GM23338 (cell line): Measurements from ENCODE around the gene FBXW8. TPM values are rescaled to one million over a fixed set of nuclear protein-coding genes. Genes with fewer than 3 reads are reported as not detected.

Source experiments
- ATAC-seq: fragments of 200-7000 bp; cut with Tn5 transposase; 3 replicates; pipeline ENCODE4 v1.9.1; 2020
- DNase-seq: peaks from one replicate; pipeline ENCODE4 v3.0.0-alpha.2; 2015; ENCODE audit warnings: low spot score
- H2AFZ ChIP-seq: fragments of 200-600 bp; sonication (generic); 2 replicates; pipeline ENCODE4 v1.8.0; 2016; ENCODE audit warnings: antibody characterized with exemption, mild to moderate bottlenecking, moderate library complexity
- H3F3A ChIP-seq: fragments of 200-600 bp; sonication (generic); replicated peaks from 2 replicates; pipeline ENCODE4 v1.8.0; 2017; ENCODE audit warnings: antibody characterized with exemption, mixed run types, low read depth
- H3K27ac ChIP-seq: fragments of 200-600 bp; sonication (generic); 2 replicates; pipeline ENCODE4 v1.6.1; 2016; ENCODE audit warnings: low read depth
- H3K27me3 ChIP-seq: fragments of 200-600 bp; sonication (generic); 2 replicates; pipeline ENCODE4 v1.8.0; 2016; ENCODE audit warnings: mild to moderate bottlenecking, mixed run types, moderate library complexity; ENCODE audit not compliant: insufficient read depth
- H3K36me3 ChIP-seq: fragments of 200-600 bp; sonication (generic); 2 replicates; pipeline ENCODE4 v1.8.0; 2016; ENCODE audit warnings: mild to moderate bottlenecking; ENCODE audit not compliant: insufficient read depth
- H3K4me1 ChIP-seq: fragments of 200-600 bp; sonication (generic); 2 replicates; pipeline ENCODE4 v1.8.0; 2016; ENCODE audit warnings: mild to moderate bottlenecking, moderate library complexity; ENCODE audit not compliant: insufficient read depth
- H3K4me2 ChIP-seq: fragments of 200-600 bp; sonication (generic); 2 replicates; pipeline ENCODE4 v1.7.1; 2017; ENCODE audit warnings: mixed run types
- H3K4me3 ChIP-seq: fragments of 200-600 bp; sonication (generic); 2 replicates; pipeline ENCODE4 v1.6.1; 2016; ENCODE audit warnings: mixed run types
- H3K79me2 ChIP-seq: fragments of 200-600 bp; sonication (generic); replicated peaks from 2 replicates; pipeline ENCODE4 v1.8.0; 2017; ENCODE audit warnings: mild to moderate bottlenecking; ENCODE audit not compliant: insufficient read depth
- H3K9me2 ChIP-seq: fragments of 200-600 bp; sonication (generic); 2 replicates; pipeline ENCODE4 v1.8.0; 2017; ENCODE audit not compliant: insufficient read depth
- H4K20me1 ChIP-seq: fragments of 200-600 bp; sonication (generic); replicated peaks from 2 replicates; pipeline ENCODE4 v1.8.0; 2017; ENCODE audit warnings: mild to moderate bottlenecking; ENCODE audit not compliant: insufficient read depth
- H3K27ac Mint-ChIP-seq: 2 replicates; pipeline ENCODE4 v1.8.0; 2020; ENCODE audit warnings: inconsistent platforms, mild to moderate bottlenecking, moderate library complexity, mixed read lengths
- H3K27me3 Mint-ChIP-seq: 3 replicates; pipeline ENCODE4 v1.8.0; 2022; ENCODE audit warnings: low read depth, mild to moderate bottlenecking, moderate library complexity, mixed read lengths, inconsistent platforms; ENCODE audit not compliant: insufficient read depth, poor library complexity
- H3K36me3 Mint-ChIP-seq: 3 replicates; pipeline ENCODE4 v1.8.0; 2021; ENCODE audit warnings: low read depth, mild to moderate bottlenecking, inconsistent platforms, moderate library complexity, mixed read lengths
- H3K4me1 Mint-ChIP-seq: 3 replicates; pipeline ENCODE4 v1.8.0; 2020; ENCODE audit warnings: mild to moderate bottlenecking, inconsistent platforms, mixed read lengths
- H3K4me3 Mint-ChIP-seq: 3 replicates; pipeline ENCODE4 v1.8.0; 2021; ENCODE audit warnings: moderate library complexity, mild to moderate bottlenecking, inconsistent platforms, mixed read lengths
- H3K9me3 Mint-ChIP-seq: 3 replicates; pipeline ENCODE4 v1.8.0; 2020; ENCODE audit warnings: moderate library complexity, mild to moderate bottlenecking, inconsistent platforms, mixed read lengths
- EZH2 ChIP-seq: fragments of 200-600 bp; sonication (generic); IDR thresholded peaks from one replicate; pipeline ENCODE4 v1.8.0; 2017; ENCODE audit warnings: antibody characterized with exemption, mild to moderate bottlenecking, low read depth; ENCODE audit not compliant: unreplicated experiment
- EZH2phosphoT487 ChIP-seq: fragments of 200-600 bp; sonication (generic); IDR thresholded peaks from one replicate; pipeline ENCODE4 v1.8.1; 2018; ENCODE audit warnings: antibody characterized with exemption; ENCODE audit not compliant: unreplicated experiment
- JUNB ChIP-seq: IDR thresholded peaks from one replicate; pipeline ENCODE4 v1.6.1; 2016; ENCODE audit warnings: antibody characterized with exemption; ENCODE audit not compliant: unreplicated experiment
- STAT1 ChIP-seq: IDR thresholded peaks from one replicate; pipeline ENCODE4 v1.6.1; 2016; ENCODE audit warnings: antibody characterized with exemption; ENCODE audit not compliant: unreplicated experiment
- ZNF114 ChIP-seq: fragments of 250-450 bp; sonication (Bioruptor Pico); IDR thresholded peaks from 2 replicates; pipeline ENCODE4 v1.5.0; 2020; ENCODE audit warnings: mild to moderate bottlenecking, moderate library complexity
- ZNF331 ChIP-seq: fragments of 250-450 bp; sonication (Bioruptor Pico); IDR thresholded peaks from 2 replicates; pipeline ENCODE4 v1.5.0; 2020; ENCODE audit warnings: low read depth, mild to moderate bottlenecking, moderate library complexity
- polyA plus RNA-seq: library from polyadenylated mRNA; unstranded; fragments of >200 nt; fragmentation: Nextera tagmentation; extraction: Ambion mirVana; gene quantifications from 2 replicates; pipeline ENCODE4 v1.2.1, GENCODE V29; 2016
- total RNA-seq: library from RNA; depleted of rRNA; stranded (reverse); fragments of >200 nt; shearing (Covaris generic); gene quantifications from 2 replicates; pipeline ENCODE4 v1.2.3, GENCODE V29; 2014
- TF ChIP-seq, protein P1 (sequence below): IDR thresholded peaks from one replicate; pipeline ENCODE4 v1.6.1; 2018; ENCODE audit warnings: antibody characterized with exemption; ENCODE audit not compliant: unreplicated experiment
- TF ChIP-seq, protein P2 (sequence below): fragments of 250-450 bp; sonication (Bioruptor Pico); IDR thresholded peaks from 2 replicates; pipeline ENCODE4 v1.5.0; 2020; ENCODE audit warnings: mild to moderate bottlenecking, moderate library complexity

The FBXW8 gene
- total and polyA plus RNA-seq, 2 experiments from 2014 or later, result 4.6 to 13.9 TPM

DNA sequence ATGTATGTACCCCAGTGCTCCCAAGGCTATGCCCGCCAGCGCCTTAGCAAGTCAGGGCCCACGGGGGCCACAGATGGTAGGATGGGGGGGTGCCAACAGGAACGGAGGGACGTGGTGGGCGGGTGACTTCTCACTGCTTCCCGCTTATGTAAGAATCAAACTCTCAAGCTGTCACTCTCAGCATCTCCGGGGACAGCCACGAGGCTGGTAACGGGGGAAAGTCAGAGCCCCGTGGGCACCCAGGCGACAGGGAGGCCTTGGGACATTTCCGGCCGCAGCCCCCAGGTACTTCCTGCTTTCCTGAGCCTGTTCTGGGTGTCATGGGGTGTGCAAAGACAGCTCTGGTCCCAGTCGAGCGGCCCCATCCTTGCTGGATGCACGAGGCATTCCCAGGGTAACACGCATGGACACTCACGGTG, 129.2 kb downstream of the FBXW8 start:
- Histone ChIP-seq H3K79me2 (no peaks in the 10 kb centered on the region), H3K27me3 (no peaks in the 10 kb centered on the region), H3F3A (no peaks in the 10 kb centered on the region), H3K4me1 (no peaks in the 10 kb centered on the region), H3K9me2 (no peaks in the 10 kb centered on the region), H3K27ac (no peak overlapping the region), H4K20me1 (no peaks in the 10 kb centered on the region), H3K36me3 (no peaks in the 10 kb centered on the region; the same call in 1 of the 2 replicates), H3K4me3 (no peak overlapping the region), H3K4me2 (no peak overlapping the region), H2AFZ (no peak overlapping the region)
- Mint-ChIP-seq H3K36me3 (no peaks in the 10 kb centered on the region), H3K9me3 (no peaks in the 10 kb centered on the region), H3K27me3 (peaks cover 26% of the 10 kb centered on the region), H3K4me1 (peaks cover 23% of the 10 kb centered on the region), H3K27ac (no peak overlapping the region), H3K4me3 (no peak overlapping the region)
- TF ChIP-seq EZH2phosphoT487 (no peak), ZNF331 (CRISPR knock-in tag) (no peak)
- TF ChIP-seq, protein P1, sequence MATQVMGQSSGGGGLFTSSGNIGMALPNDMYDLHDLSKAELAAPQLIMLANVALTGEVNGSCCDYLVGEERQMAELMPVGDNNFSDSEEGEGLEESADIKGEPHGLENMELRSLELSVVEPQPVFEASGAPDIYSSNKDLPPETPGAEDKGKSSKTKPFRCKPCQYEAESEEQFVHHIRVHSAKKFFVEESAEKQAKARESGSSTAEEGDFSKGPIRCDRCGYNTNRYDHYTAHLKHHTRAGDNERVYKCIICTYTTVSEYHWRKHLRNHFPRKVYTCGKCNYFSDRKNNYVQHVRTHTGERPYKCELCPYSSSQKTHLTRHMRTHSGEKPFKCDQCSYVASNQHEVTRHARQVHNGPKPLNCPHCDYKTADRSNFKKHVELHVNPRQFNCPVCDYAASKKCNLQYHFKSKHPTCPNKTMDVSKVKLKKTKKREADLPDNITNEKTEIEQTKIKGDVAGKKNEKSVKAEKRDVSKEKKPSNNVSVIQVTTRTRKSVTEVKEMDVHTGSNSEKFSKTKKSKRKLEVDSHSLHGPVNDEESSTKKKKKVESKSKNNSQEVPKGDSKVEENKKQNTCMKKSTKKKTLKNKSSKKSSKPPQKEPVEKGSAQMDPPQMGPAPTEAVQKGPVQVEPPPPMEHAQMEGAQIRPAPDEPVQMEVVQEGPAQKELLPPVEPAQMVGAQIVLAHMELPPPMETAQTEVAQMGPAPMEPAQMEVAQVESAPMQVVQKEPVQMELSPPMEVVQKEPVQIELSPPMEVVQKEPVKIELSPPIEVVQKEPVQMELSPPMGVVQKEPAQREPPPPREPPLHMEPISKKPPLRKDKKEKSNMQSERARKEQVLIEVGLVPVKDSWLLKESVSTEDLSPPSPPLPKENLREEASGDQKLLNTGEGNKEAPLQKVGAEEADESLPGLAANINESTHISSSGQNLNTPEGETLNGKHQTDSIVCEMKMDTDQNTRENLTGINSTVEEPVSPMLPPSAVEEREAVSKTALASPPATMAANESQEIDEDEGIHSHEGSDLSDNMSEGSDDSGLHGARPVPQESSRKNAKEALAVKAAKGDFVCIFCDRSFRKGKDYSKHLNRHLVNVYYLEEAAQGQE, result no peak
- DNase-seq (no peak), ATAC-seq (no peak)

DNA sequence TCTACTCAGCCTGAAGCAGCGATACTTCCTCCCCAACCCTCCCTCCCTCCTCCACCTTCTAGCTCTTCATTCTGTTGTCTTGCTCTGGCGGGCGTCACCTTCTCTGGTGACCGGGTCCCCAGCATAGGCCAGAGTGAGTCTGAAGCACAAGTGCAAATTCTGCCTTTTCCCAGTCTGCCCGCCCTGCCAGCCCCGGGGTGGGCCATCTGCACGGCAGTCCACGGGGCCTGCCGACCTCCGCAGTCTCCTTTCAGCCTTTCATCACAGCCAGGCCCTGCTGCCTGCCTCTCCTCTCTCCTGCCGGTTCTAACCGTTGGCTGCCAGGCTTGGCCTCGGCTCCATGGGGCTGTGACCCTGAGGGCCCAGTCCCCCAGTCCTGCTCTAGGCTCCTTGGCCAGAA, 129.7 kb downstream of the FBXW8 start:
- Mint-ChIP-seq H3K4me3 (no peak overlapping the region), H3K27ac (no peak overlapping the region), H3K36me3 (no peaks in the 10 kb centered on the region), H3K4me1 (peaks cover 27% of the 10 kb centered on the region), H3K9me3 (no peaks in the 10 kb centered on the region), H3K27me3 (peaks cover 26% of the 10 kb centered on the region)
- Histone ChIP-seq H3K27me3 (no peaks in the 10 kb centered on the region), H3K27ac (no peak overlapping the region), H3K79me2 (no peaks in the 10 kb centered on the region), H3F3A (no peaks in the 10 kb centered on the region), H3K9me2 (no peaks in the 10 kb centered on the region), H2AFZ (no peak overlapping the region), H3K4me2 (no peak overlapping the region), H3K4me3 (no peak overlapping the region), H4K20me1 (no peaks in the 10 kb centered on the region), H3K36me3 (no peaks in the 10 kb centered on the region; the same call in 1 of the 2 replicates), H3K4me1 (no peaks in the 10 kb centered on the region)
- no peak for TF ChIP-seq EZH2
- no peak for TF ChIP-seq ZNF114 (CRISPR knock-in tag)
- TF ChIP-seq STAT1, result no peak
- TF ChIP-seq EZH2phosphoT487, result no peak
- TF ChIP-seq JUNB, result no peak
- TF ChIP-seq, protein P2, sequence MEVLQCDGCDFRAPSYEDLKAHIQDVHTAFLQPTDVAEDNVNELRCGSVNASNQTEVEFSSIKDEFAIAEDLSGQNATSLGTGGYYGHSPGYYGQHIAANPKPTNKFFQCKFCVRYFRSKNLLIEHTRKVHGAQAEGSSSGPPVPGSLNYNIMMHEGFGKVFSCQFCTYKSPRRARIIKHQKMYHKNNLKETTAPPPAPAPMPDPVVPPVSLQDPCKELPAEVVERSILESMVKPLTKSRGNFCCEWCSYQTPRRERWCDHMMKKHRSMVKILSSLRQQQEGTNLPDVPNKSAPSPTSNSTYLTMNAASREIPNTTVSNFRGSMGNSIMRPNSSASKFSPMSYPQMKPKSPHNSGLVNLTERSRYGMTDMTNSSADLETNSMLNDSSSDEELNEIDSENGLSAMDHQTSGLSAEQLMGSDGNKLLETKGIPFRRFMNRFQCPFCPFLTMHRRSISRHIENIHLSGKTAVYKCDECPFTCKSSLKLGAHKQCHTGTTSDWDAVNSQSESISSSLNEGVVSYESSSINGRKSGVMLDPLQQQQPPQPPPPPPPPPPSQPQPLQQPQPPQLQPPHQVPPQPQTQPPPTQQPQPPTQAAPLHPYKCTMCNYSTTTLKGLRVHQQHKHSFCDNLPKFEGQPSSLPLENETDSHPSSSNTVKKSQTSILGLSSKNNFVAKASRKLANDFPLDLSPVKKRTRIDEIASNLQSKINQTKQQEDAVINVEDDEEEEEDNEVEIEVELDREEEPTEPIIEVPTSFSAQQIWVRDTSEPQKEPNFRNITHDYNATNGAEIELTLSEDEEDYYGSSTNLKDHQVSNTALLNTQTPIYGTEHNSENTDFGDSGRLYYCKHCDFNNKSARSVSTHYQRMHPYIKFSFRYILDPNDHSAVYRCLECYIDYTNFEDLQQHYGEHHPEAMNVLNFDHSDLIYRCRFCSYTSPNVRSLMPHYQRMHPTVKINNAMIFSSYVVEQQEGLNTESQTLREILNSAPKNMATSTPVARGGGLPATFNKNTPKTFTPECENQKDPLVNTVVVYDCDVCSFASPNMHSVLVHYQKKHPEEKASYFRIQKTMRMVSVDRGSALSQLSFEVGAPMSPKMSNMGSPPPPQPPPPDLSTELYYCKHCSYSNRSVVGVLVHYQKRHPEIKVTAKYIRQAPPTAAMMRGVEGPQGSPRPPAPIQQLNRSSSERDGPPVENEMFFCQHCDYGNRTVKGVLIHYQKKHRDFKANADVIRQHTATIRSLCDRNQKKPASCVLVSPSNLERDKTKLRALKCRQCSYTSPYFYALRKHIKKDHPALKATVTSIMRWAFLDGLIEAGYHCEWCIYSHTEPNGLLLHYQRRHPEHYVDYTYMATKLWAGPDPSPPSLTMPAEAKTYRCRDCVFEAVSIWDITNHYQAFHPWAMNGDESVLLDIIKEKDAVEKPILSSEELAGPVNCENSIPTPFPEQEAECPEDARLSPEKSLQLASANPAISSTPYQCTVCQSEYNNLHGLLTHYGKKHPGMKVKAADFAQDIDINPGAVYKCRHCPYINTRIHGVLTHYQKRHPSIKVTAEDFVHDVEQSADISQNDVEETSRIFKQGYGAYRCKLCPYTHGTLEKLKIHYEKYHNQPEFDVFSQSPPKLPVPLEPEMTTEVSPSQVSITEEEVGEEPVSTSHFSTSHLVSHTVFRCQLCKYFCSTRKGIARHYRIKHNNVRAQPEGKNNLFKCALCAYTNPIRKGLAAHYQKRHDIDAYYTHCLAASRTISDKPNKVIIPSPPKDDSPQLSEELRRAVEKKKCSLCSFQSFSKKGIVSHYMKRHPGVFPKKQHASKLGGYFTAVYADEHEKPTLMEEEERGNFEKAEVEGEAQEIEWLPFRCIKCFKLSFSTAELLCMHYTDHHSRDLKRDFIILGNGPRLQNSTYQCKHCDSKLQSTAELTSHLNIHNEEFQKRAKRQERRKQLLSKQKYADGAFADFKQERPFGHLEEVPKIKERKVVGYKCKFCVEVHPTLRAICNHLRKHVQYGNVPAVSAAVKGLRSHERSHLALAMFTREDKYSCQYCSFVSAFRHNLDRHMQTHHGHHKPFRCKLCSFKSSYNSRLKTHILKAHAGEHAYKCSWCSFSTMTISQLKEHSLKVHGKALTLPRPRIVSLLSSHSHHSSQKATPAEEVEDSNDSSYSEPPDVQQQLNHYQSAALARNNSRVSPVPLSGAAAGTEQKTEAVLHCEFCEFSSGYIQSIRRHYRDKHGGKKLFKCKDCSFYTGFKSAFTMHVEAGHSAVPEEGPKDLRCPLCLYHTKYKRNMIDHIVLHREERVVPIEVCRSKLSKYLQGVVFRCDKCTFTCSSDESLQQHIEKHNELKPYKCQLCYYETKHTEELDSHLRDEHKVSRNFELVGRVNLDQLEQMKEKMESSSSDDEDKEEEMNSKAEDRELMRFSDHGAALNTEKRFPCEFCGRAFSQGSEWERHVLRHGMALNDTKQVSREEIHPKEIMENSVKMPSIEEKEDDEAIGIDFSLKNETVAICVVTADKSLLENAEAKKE (CRISPR knock-in tag), result no peak
- ATAC-seq (no peak), DNase-seq (no peak)
